Measurements from ENCODE around the gene DENND4B.
"Not testable (repeated sequence)": the region's sequence is repeated elsewhere in the genome, so short reads cannot be mapped to it uniquely, and the experiment has no call there.

Gene DENND4B
- 124 to 180 (median 156) reads per million in 4 donors for total RNA-seq

DNA sequence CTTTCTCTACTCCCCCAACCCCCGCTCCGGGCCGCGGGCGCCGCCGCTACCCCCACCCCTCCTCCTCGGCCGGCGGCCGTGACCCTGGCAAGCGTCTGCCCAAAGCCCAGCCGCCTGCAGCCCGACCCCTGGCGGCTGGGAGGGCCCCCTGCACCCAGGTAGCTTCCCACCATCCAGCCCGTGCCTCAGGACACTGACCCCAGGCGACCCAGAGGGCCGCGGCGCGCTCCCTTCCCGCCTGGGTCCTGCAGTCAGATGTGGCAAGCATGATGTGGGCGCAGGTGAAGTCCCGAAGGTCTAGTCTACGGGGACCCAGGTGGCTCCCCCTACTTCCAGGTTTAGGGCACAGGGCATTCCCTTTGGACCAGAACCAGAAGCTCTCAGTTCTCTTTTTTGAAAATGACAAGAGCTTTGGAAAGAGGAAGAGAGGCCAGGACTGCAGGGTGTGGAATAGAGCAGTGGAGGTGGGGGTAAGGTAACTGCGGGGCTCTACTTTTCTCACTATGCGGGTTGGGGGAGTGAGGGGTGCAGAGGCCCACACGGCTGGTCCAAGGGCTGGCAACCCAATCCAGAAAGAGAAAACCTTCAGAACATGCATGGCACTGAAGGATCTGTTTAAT is at the start of gene DENND4B:
TSS of gene DENND4B (minus strand) at position 97 of the 620 bp plus-strand sequence. CDS start 2,344 bp downstream, outside the sequence.
- peak; percentile 52 to 82 (median 67) for DNase-seq

GRCh38 chr1:153995640-153996039 is 49.1 kb upstream of the DENND4B start:
- no peak for DNase-seq

DNA sequence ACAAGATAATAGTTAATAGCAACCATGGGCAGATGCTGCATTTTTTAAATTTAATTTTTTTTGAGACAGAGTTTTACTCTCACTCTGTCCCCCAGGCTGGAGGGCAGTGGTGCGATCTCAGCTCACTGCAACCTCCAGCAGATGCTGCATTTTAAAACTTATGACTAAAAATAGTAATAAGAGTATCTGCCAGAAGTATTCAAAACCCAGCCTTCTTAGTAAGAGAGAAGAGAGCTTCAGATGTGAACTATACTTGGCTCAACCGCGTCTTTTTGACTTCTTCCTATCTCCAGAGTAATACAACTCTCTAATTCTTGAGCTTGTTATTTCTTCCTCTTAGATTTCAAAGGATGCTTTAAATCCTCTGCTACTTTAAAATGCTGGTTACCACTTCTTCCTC is 48.7 kb upstream of the DENND4B start:
- no peak for DNase-seq

DNA sequence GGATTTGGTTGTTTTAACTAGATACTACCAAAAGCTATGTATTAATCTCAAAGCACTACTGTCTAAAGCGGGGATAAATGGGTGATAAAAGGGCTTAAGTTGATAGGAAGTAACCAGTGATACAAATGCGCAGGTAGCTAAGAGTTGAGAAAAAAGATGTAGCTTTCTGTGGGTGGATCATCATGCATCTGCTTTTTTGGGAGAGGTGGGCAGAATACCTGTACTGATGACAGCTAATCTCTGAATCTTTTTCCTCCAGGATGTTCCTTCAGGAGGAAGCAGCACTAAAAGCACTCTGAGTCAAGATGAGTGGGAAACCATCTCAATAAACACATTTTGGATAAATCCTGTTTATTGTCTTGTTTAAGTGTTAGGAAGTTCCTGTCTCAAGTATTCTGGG is 45.3 kb upstream of the DENND4B start:
- DNase-seq, result no peak

DNA sequence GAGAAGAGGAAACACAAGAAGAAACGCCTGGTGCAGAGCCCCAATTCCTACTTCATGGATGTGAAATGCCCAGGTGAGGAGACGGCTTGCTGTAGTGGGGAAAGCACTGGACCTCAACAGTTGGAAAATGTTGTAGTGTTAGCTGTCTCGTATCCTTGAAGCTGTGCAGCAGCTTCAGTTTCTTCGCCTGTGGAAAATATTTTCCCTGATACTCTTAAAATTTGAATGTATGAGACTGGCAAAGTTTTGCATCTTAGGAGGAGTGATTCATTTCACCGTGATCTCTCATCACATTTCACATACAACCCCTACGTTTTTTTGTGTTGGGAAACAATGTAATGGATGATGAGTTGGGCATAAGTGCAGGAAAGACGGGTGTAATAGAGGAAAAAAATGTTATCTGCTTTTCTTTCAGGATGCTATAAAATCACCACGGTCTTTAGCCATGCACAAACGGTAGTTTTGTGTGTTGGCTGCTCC is 44.7 kb upstream of the DENND4B start:
- no peak for DNase-seq

DNA sequence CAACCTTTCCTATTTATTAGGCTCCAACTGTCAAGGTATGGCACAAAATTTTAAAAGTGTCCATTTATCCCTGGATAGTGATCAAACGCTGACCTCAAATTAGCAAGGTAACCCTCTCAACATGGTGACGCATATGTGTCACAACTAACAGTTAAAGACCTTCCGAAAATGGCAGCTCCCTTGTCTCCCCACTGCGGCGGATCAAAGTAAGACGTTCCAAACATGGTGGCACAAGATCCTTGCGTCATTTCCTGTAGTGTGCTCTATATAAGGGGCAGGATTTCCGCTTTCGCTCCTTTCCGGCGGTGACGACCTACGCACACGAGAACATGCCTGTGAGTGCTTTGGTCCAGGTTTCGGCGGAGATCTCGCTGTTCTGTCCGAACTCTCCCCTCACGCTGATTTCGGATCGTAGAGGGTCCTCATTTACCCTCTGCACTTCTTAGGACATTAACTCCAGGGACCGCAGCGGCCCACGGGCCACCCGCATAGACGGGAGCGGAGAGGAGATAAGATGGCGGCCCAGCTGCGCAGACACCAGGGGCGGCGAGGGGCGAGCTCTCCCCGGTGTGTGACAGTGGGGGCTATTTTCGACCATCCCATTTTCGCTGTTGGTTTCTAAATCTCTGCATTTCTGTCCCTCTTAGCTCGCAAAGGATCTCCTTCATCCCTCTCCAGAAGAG is 44.1 kb upstream of the DENND4B start, which contains the start of gene RPS27:
TSS of gene RPS27 (plus strand) at position 295 of the 683 bp plus-strand sequence. CDS start at position 330, 35 bp downstream.
- peak; percentile 76 to 97 (median 86) for DNase-seq

- no peak for DNase-seq
These were observed 41.1 kb upstream of the DENND4B start for GRCh38 chr1:153987621-153988020.

DNA sequence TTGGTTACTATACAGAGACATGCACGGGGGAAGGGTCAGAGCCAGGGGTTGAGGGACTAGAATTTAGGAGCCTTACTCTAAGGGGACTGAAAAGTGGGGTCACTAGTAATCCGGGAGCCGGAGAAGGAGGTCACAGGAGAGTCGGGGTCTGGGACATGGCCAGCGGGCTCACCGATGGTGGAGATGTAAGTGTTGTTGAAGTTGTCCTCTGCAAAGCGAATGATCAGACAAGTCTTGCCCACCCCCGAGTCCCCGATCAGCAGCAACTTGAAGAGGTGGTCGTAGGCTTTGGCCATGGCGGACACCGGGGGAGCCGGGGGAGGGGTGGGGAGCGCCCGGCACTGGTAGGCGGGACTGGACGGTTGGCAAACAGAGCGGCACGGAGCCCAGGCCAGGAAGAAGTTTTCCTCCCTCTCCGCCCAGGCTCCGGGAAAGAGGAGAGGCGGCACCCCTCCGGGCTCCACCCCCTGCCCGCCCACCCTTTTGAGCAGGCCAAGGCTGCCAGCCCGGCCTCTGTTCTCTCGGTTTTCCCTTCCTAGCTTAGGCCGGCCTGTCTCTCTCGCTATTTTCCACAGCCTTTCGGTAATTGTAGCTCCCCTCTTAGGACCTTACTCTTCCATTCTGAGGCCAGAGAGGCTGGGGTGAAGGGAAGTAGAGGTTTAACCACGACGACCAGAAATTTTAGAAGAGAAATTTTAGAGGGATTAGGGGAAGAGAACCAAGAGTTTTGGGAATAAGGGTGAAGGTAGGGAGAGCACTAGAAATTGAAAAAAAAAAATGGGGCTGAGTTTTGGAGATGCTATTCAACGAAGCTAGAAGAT is 39.6 kb upstream of the DENND4B start, which contains the start of gene RAB13:
TSS of gene RAB13 (minus strand) at position 399 of the 821 bp plus-strand sequence. CDS start at position 296, 103 bp downstream.
- DNase-seq, result no peak

DNA sequence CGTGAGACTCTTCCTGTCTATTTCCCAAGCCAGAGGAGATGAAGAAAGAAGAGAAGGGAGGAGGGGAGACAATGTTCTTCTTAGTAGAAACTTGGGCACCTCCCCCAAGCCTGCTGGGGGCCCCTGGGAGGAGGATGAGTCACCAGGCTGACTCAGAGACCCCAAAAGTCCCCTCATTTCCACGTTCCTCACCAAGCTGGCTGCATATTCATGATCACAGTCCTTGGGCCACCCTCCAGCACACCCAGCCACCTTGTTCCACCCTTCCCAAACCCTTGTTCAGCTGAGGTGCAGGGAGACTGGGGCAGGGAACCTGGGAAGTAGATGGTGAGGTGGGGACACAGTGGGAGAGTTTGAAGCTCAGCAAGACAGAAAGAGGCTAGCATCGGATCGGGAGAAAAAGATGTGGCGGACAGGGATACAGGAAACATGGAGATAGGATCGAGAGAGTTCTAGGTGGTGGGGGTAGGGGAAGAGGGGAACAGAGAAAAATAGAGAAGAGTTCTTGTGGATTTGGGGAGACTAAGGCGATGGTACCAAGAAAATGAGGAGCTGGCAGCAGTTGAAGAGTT is 38.9 kb upstream of the DENND4B start:
- DNase-seq, result no peak

- no peak for DNase-seq
These were observed 37.8 kb upstream of the DENND4B start for GRCh38 chr1:153984123-153984894.

DNA sequence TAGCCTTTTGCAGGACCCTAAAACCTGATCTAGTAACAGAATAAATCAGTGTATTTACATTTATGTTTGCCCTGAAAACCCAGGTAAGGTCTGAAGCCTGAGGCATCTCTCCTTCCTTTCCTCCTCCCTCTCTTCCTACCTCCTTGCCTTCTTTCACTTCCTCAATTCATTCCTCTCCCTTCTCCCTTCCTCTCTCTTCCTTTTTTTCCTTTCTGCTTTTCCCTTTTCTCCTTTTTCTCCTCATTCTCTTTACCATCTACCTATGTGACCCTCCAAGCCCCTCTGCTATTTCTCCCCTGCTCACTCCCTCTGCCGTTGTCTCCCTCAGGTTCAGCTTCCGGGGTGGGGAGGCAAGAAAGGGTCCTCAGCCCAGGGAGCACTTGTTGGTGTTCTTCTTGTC is 35.2 kb upstream of the DENND4B start:
- not testable (repeated sequence) for DNase-seq

DNA sequence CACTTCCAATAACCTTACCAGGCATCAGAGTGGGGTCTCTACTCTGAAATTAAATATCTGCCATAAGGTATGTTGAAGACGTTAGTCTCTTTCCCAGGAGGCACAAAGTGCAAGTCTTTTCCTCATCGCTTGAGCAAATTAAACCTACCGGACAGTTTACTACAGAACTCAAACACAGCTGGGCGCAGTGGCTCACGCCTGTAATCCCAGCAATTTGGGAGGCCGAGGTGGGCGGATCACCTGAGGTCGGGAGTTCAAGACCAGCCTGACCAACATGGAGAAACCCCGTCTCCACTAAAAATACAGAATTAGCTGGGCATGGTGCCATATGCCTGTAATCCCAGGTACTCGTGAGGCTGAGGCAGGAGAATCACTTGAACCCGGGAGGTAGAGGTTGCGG is 32.6 kb upstream of the DENND4B start:
- not testable (repeated sequence) for DNase-seq

DNA sequence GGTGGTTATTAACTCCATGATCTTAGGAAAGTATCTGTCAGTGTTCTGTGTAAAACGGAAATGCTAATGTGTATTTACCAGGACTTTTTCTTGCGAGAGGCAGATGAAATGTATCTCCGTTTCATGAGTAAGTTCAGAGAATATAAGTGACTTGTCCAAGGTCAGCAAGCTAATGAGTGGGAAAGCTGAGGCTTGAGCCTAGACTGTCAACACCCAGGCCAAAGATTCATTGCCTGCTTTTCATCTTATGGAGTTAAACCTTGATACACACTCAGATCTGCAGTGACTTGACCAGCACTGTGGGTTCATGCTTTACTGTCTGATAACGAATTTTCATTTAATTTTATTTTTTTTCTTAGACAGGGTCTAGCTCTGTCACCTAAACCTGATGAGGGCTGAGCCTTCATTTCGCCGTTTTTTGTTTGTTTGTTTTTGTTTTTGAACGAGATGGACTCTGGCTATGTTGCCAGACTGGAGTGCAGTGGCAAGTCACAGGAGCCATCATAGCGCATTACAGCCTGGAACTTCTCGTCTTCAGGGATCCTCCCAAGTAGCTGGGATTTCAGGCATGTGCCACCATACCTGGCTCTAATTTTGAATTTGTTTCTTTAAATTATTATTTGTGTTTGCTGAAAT is 31.9 kb upstream of the DENND4B start:
- no peak for DNase-seq

DNA sequence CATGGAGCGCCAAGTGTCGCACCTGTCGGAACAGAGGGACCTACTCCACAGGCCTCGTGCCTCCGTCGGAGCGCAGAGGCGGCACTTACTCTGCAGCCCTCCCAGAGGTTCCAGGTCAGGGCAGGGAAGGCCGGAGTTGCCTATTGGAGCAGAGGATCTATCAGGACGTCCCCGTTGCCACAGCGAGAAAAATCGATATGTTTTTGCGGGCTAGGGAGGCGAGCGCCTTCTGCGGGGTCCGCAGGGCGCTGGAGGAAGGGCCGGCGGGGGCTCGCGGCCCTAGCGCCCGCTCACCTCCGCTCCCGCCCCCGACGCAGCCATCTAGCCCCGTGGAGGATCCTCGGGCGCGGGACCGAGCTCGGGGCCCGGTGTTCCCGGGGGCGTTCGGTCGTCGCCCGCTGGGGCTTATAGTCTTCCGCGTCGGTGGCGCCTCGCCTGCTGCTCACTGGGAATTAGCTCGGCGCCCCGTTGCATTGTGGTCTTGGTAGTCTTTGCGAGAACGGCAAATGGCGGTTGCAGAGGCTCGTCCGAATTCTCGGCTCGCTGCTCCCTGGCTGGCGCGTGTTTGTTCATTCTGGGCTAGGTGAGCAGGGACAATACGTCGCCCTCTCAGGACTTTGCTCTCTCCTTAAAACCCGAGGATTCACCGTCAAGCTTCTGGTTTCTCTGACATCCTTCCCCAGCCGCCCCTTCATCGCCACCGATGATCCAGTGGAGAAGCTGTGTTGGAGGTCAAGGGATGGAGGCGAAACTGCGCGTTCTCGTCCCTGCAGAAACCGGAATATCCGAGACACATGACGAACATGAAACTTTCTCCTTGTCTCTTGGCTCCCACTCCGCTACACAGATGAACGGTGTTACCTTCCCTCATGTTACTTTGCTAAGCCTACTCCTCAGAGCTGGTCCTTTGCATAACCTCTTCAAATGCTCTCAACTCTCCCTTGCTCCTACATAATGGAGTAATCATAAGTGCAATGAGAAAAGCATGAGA is 31.0 kb upstream of the DENND4B start, which contains the start of gene JTB:
TSS of gene JTB (minus strand) at position 425 of the 991 bp plus-strand sequence. CDS start at position 3, 422 bp downstream.
- peak; percentile 69 to 84 (median 78) for DNase-seq

DNA sequence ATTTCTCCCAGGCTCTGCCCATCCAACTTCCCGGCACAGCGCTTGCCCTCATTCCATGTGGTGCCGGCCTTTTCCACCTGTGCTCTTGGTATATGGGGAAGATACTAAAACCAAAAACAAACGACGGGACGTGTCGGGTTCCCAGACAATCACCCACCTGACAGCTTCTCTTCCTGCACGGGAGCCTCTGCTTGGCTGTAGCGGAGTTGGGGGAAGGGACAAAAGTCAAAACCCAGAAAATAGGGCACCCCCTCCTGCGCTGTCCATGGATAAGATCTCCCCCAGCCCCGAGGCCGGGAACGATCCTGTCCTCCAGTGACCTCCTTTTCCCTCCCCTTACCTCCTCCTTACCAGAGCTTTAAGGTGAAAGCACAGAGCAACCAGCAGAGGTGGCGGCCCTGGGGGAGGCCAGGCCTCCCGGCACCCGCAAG is 30.3 kb upstream of the DENND4B start:
- no peak for DNase-seq

DNA sequence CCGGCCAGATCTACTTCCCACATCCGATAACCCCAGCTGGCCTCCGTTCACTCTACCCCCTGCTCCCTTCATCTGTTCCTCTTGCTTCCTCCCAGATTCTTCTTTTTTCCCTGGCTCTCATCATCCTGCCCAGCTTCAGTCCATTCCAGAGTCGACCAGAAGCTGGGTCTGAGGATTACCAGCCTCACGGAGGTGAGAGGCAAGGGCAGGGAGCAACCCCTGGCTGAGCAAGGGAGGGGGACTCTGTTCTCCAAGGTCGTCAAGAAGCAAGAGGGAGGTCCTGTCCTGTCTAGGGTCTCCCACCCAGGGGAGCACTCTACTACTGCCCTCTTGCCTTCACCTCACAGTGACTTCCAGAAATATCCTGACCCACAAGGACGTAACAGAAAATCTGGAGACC is 27.0 kb upstream of the DENND4B start:
- no peak for DNase-seq

- DNase-seq, result no peak
These were observed 26.6 kb upstream of the DENND4B start for GRCh38 chr1:153973071-153973470.

DNA sequence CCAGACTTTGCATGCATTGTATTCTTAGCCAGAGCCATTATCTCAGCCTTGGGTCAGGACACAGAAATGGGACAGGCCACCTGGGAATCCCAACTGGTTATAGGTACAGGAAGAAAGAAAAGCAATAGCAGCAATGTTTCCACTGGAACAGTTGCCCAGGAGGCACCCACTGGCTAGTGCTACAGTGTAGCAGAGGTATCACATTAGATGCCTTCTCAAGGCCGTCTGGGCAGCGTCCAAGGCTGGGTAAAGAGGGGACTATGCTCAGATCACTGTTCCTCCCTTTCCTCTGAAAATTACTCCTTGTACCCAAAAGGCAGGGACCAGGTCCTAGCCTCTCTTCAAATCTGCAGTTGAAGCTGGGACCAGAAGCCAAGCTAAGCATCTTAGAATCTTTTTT is 23.8 kb upstream of the DENND4B start:
- DNase-seq, result no peak

GRCh38 chr1:153968972-153969371 is 22.5 kb upstream of the DENND4B start:
- DNase-seq, result no peak

GRCh38 chr1:153968408-153968807 is 21.9 kb upstream of the DENND4B start:
- DNase-seq, result no peak

Data from T-helper 1 cell (primary cell).